Neural cell (in vitro differentiated cells): Measurements from ENCODE around the gene PNISR. TPM values are rescaled to one million over a fixed set of nuclear protein-coding genes. Genes with fewer than 3 reads are reported as not detected.
"Not testable (repeated sequence)": the region's sequence is repeated elsewhere in the genome, so short reads cannot be mapped to it uniquely, and the experiment has no call there.

Experiments
- H2AFZ ChIP-seq: fragments of 200-600, 300-800 bp; sonication (generic), shearing (Covaris generic); 2 replicates; pipeline ENCODE4 v1.6.0; 2014; ENCODE audit warnings: low read depth, mild to moderate bottlenecking, antibody characterized with exemption, low read length, moderate library complexity
- H3F3A ChIP-seq: fragments of 200-600 bp; shearing (Covaris generic); 2 replicates; pipeline ENCODE4 v1.6.1; 2016; ENCODE audit warnings: mild to moderate bottlenecking, moderate library complexity, mixed read lengths, antibody characterized with exemption, low read length; ENCODE audit not compliant: insufficient read depth, poor library complexity, severe bottlenecking
- H3K27ac ChIP-seq: fragments of 200-600, 300-800 bp; sonication (generic), shearing (Covaris generic); 2 replicates; pipeline ENCODE4 v1.5.1; 2014; ENCODE audit warnings: mild to moderate bottlenecking, low read length, moderate library complexity
- H3K27me3 ChIP-seq: fragments of 300-800, 200-600 bp; sonication (generic), shearing (Covaris generic); 2 replicates; pipeline ENCODE4 v1.6.0; 2014; ENCODE audit warnings: mild to moderate bottlenecking, low read depth, low read length, moderate library complexity; ENCODE audit not compliant: insufficient read depth
- H3K36me3 ChIP-seq: fragments of 300-800, 200-600 bp; sonication (generic), shearing (Covaris generic); 2 replicates; pipeline ENCODE4 v1.5.1; 2014; ENCODE audit warnings: mild to moderate bottlenecking, antibody characterized with exemption, low read length, moderate library complexity; ENCODE audit not compliant: insufficient read depth
- H3K4me2 ChIP-seq: fragments of 300-800, 200-600 bp; sonication (generic), shearing (Covaris generic); 2 replicates; pipeline ENCODE4 v1.6.0; 2014; ENCODE audit warnings: mild to moderate bottlenecking, low read length
- H3K4me3 ChIP-seq: fragments of 300-800, 200-600 bp; sonication (generic), shearing (Covaris generic); 2 replicates; pipeline ENCODE4 v1.5.1; 2014; ENCODE audit warnings: mild to moderate bottlenecking, low read length, moderate library complexity
- H3K79me2 ChIP-seq: fragments of 200-600 bp; shearing (Covaris generic); replicated peaks from 2 replicates; pipeline ENCODE4 v1.6.0; 2014; ENCODE audit warnings: mild to moderate bottlenecking, low read length, moderate library complexity; ENCODE audit not compliant: insufficient read depth
- H3K9ac ChIP-seq: fragments of 300-800, 200-600 bp; sonication (generic), shearing (Covaris generic); 2 replicates; pipeline ENCODE4 v1.6.1; 2016; ENCODE audit warnings: mild to moderate bottlenecking, low read length, mixed read lengths
- H3K9me2 ChIP-seq: fragments of 200-600 bp; shearing (Covaris generic); 2 replicates; pipeline ENCODE4 v1.6.1; 2016; ENCODE audit warnings: mild to moderate bottlenecking, low read length, mixed read lengths; ENCODE audit not compliant: insufficient read depth
- H3K9me3 ChIP-seq: fragments of 200-600, 300-800 bp; sonication (generic), shearing (Covaris generic); 2 replicates; pipeline ENCODE4 v1.6.1; 2016; ENCODE audit warnings: mild to moderate bottlenecking, mixed run types, low read length, moderate library complexity, mixed read lengths
- H4K20me1 ChIP-seq: fragments of 200-600 bp; shearing (Covaris generic); 2 replicates; pipeline ENCODE4 v1.6.1; 2016; ENCODE audit warnings: mild to moderate bottlenecking, mixed run types; ENCODE audit not compliant: insufficient read depth
- EP300 ChIP-seq: fragments of 450-650 bp; conservative IDR thresholded peaks from 2 replicates; pipeline ENCODE4 v1.6.1; 2014; ENCODE audit warnings: antibody characterized with exemption, mild to moderate bottlenecking, moderate library complexity; ENCODE audit not compliant: poor library complexity, severe bottlenecking
- EZH2 ChIP-seq: fragments of 200-600, 300-800 bp; shearing (Covaris generic), sonication (generic); IDR thresholded peaks from 2 replicates; pipeline ENCODE4 v1.6.1; 2014; ENCODE audit warnings: antibody characterized with exemption, low read length, borderline replicate concordance, mild to moderate bottlenecking; ENCODE audit not compliant: insufficient read depth, poor library complexity, severe bottlenecking
- MXI1 ChIP-seq: fragments of 450-650 bp; conservative IDR thresholded peaks from 2 replicates; pipeline ENCODE4 v1.6.1; 2014; ENCODE audit warnings: antibody characterized with exemption, mild to moderate bottlenecking; ENCODE audit not compliant: poor library complexity, severe bottlenecking
- POLR2AphosphoS5 ChIP-seq: IDR thresholded peaks from 2 replicates; pipeline ENCODE4 v1.6.1; 2012
- RAD21 ChIP-seq: fragments of 450-650 bp; conservative IDR thresholded peaks from 2 replicates; pipeline ENCODE4 v1.6.1; 2014; ENCODE audit warnings: antibody characterized with exemption, mild to moderate bottlenecking, moderate library complexity
- SMC3 ChIP-seq: fragments of 450-650 bp; conservative IDR thresholded peaks from 2 replicates; pipeline ENCODE4 v1.6.1; 2014; ENCODE audit warnings: antibody characterized with exemption, mild to moderate bottlenecking, moderate library complexity; ENCODE audit not compliant: poor library complexity
- TAF1 ChIP-seq: IDR thresholded peaks from 2 replicates; pipeline ENCODE4 v1.6.1; 2012; ENCODE audit warnings: low read depth
- polyA plus RNA-seq: library from polyadenylated mRNA; depleted of rRNA; stranded (reverse); fragments of >200 nt; gene quantifications from 2 replicates; pipeline ENCODE4 v1.2.3, GENCODE V29; 2014
- TF ChIP-seq, protein P1 (sequence below): IDR thresholded peaks from 2 replicates; pipeline ENCODE4 v1.6.1; 2012; ENCODE audit warnings: borderline replicate concordance
- TF ChIP-seq, protein P2 (sequence below): fragments of 450-650 bp; IDR thresholded peaks from 2 replicates; pipeline ENCODE4 v1.5.1; 2014; ENCODE audit warnings: antibody characterized with exemption, mild to moderate bottlenecking, moderate library complexity; ENCODE audit not compliant: poor library complexity, severe bottlenecking

The PNISR gene
- polyA plus RNA-seq, 1 donor from 2014 or later: 391 TPM

DNA sequence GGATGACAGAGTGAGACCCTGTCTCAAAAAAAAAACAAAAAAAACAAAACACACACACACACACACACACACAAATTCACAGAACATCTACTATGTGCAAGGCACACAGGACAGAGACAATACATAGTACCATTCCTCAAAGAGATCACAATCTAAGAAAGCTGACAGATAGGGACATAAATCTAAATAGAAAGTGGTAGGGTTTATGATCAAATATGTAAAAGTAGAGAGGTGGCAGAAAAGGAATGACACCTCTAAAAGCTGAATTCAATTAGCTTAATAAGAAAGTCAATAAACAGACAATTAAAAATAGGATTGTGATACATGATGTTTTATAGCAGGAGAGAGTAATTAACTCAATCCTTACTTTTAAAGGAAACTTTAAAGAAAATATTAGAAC lies 48.6 kb upstream of the PNISR start:
- Histone ChIP-seq H3K9ac (no peak overlapping the region), H3K9me2 (no peaks in the 10 kb centered on the region), H3K79me2 (no peaks in the 10 kb centered on the region), H3K27ac (no peak overlapping the region), H2AFZ (no peak overlapping the region), H3K9me3 (no peaks in the 10 kb centered on the region), H3K4me2 (no peak overlapping the region), H3K36me3 (no peaks in the 10 kb centered on the region), H3K4me3 (no peak overlapping the region), H3K27me3 (no peaks in the 10 kb centered on the region), H3F3A (no peaks in the 10 kb centered on the region), H4K20me1 (no peaks in the 10 kb centered on the region)
- TF ChIP-seq TAF1 (no peak), RAD21 (no peak), MXI1 (no peak), EZH2 (no peak)
- TF ChIP-seq, protein P1, sequence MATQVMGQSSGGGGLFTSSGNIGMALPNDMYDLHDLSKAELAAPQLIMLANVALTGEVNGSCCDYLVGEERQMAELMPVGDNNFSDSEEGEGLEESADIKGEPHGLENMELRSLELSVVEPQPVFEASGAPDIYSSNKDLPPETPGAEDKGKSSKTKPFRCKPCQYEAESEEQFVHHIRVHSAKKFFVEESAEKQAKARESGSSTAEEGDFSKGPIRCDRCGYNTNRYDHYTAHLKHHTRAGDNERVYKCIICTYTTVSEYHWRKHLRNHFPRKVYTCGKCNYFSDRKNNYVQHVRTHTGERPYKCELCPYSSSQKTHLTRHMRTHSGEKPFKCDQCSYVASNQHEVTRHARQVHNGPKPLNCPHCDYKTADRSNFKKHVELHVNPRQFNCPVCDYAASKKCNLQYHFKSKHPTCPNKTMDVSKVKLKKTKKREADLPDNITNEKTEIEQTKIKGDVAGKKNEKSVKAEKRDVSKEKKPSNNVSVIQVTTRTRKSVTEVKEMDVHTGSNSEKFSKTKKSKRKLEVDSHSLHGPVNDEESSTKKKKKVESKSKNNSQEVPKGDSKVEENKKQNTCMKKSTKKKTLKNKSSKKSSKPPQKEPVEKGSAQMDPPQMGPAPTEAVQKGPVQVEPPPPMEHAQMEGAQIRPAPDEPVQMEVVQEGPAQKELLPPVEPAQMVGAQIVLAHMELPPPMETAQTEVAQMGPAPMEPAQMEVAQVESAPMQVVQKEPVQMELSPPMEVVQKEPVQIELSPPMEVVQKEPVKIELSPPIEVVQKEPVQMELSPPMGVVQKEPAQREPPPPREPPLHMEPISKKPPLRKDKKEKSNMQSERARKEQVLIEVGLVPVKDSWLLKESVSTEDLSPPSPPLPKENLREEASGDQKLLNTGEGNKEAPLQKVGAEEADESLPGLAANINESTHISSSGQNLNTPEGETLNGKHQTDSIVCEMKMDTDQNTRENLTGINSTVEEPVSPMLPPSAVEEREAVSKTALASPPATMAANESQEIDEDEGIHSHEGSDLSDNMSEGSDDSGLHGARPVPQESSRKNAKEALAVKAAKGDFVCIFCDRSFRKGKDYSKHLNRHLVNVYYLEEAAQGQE: no peak

DNA sequence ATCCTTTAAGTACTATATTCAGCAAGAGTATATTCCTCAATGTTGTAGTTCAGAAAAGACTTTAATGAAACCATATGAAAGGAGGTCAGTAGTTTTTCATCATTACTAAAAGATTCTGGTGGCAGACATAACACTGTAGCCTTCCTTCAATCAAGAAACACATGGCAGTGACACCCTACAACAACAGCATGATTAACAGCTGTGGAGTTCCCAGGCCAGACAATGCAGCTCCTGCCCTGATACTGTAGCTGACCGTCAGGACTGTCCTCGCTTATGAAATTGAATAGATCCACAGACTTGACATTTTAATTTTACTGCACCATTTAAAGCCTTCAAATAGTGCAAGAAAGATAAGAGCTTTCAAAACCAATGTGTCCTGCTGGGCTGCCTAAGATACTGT lies 46.5 kb upstream of the PNISR start:
- H3K27me3 ChIP-seq: no peaks in the 10 kb centered on the region
- H3K9me3 ChIP-seq: no peaks in the 10 kb centered on the region
- no peak overlapping the region for H3K27ac ChIP-seq
- no peaks in the 10 kb centered on the region for H3K79me2 ChIP-seq
- TF ChIP-seq POLR2AphosphoS5: no peak
- TF ChIP-seq MXI1: no peak
- H3F3A ChIP-seq: no peaks in the 10 kb centered on the region
- H3K9ac ChIP-seq: no peak overlapping the region
- no peaks in the 10 kb centered on the region for H3K9me2 ChIP-seq
- no peak overlapping the region for H3K4me2 ChIP-seq
- H2AFZ ChIP-seq: no peak overlapping the region
- H4K20me1 ChIP-seq: no peaks in the 10 kb centered on the region
- no peaks in the 10 kb centered on the region for H3K36me3 ChIP-seq
- no peak overlapping the region for H3K4me3 ChIP-seq

DNA sequence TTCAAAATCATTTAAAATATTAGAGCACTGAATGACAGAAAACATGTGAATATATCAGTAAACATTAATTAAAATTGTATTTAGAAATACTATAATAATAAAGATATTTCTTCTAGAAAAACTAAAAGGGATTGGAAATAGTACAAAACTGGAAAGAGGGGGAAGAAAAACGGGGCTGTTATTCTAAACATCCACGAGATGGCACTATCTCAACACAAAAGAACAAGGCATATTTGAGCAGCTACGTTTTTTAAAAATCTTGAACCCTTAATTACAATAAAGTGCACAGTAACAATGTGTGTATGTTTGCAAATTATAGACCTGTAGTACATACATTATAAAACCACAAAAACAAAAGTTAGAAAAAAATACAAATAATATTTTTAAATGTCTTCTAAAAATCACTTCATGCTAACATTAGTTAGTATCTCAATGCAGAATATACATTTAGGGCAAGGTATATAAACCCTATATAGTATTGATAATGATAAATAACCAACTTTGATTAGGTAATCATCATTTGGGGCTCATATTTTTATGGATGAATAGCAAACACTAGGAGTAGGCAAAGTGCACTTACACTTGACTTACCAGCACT lies 42.5 kb upstream of the PNISR start:
- Histone ChIP-seq H3K79me2 (no peaks in the 10 kb centered on the region), H3K27ac (no peak overlapping the region), H3K9ac (no peak overlapping the region), H3K4me2 (no peak overlapping the region), H3K9me3 (no peaks in the 10 kb centered on the region), H3K36me3 (no peaks in the 10 kb centered on the region), H3K9me2 (no peaks in the 10 kb centered on the region), H4K20me1 (no peaks in the 10 kb centered on the region), H3K27me3 (no peaks in the 10 kb centered on the region), H2AFZ (no peak overlapping the region), H3K4me3 (no peak overlapping the region), H3F3A (no peaks in the 10 kb centered on the region)
- TF ChIP-seq, protein P2, sequence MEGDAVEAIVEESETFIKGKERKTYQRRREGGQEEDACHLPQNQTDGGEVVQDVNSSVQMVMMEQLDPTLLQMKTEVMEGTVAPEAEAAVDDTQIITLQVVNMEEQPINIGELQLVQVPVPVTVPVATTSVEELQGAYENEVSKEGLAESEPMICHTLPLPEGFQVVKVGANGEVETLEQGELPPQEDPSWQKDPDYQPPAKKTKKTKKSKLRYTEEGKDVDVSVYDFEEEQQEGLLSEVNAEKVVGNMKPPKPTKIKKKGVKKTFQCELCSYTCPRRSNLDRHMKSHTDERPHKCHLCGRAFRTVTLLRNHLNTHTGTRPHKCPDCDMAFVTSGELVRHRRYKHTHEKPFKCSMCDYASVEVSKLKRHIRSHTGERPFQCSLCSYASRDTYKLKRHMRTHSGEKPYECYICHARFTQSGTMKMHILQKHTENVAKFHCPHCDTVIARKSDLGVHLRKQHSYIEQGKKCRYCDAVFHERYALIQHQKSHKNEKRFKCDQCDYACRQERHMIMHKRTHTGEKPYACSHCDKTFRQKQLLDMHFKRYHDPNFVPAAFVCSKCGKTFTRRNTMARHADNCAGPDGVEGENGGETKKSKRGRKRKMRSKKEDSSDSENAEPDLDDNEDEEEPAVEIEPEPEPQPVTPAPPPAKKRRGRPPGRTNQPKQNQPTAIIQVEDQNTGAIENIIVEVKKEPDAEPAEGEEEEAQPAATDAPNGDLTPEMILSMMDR: peak; percentile 75
- TF ChIP-seq EP300: no peak
- no peak for TF ChIP-seq MXI1
- peak; percentile 82 for TF ChIP-seq SMC3
- no peak for TF ChIP-seq POLR2AphosphoS5
- TF ChIP-seq EZH2: no peak
- TF ChIP-seq RAD21: peak; percentile 83

DNA sequence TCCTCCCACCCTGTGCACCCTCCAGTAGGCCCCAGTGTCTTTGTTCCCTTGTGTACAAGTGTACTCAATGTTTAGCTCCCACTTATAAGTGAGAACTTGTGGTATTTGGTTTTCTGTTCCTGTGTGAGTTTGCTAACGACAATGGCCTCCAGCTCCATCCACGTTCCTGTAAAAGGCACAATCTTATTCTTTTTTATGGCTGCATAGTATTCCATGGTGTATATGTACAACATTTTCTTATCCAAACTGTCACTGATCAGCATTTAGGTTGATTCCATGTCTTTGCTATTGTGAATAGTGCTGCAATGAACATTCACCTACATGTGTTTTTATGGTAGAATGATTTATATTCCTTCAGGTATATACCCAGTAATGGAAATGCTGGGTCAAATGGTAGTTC lies 34.0 kb upstream of the PNISR start:
- not testable (repeated sequence) for H3K9me2 ChIP-seq, H3K4me3 ChIP-seq, H3K9me3 ChIP-seq, H3K79me2 ChIP-seq, H3K4me2 ChIP-seq, H2AFZ ChIP-seq, H3K27ac ChIP-seq, H3K9ac ChIP-seq, H4K20me1 ChIP-seq, H3F3A ChIP-seq, H3K36me3 ChIP-seq, H3K27me3 ChIP-seq
